Ascending aorta (tissue), 2 donors: ENCODE results near the gene CCDC9B. TPM values are rescaled to one million over a fixed set of nuclear protein-coding genes. Genes with fewer than 3 reads are reported as not detected.

ENCODE experiments used
- DNase-seq, 2 donors: peaks; one replicate each; pipeline ENCODE4 v3.0.0-alpha.2; 2019; ENCODE audit warnings: low spot score in 2 of 2
- H3K27ac ChIP-seq, 2 donors: fragments of 200-600 bp; sonication (generic); one replicate each; pipeline ENCODE4 v1.5.1; 2016 to 2017; ENCODE audit warnings: mild to moderate bottlenecking in 1 of 2
- H3K27me3 ChIP-seq: fragments of 200-600 bp; sonication (generic); one replicate; pipeline ENCODE4 v1.5.1; 2017
- H3K36me3 ChIP-seq, 2 donors: fragments of 200-600 bp; sonication (generic); one replicate each; pipeline ENCODE4 v1.5.1; 2016
- H3K4me1 ChIP-seq, 2 donors: fragments of 200-600 bp; sonication (generic); one replicate each; pipeline ENCODE4 v1.5.1; 2016 to 2017; ENCODE audit warnings: mild to moderate bottlenecking in 1 of 2
- H3K4me3 ChIP-seq, 2 donors: fragments of 200-600 bp; sonication (generic); one replicate each; pipeline ENCODE4 v1.5.1; 2016 to 2017; ENCODE audit warnings: mild to moderate bottlenecking in 1 of 2
- H3K9me3 ChIP-seq, 2 donors: fragments of 200-600 bp; sonication (generic); one replicate each; pipeline ENCODE4 v1.5.1; 2016
- CTCF ChIP-seq, 3 experiments: fragments of 200-600 bp in 2 of 3; fragments of 450-650 bp in 1 of 3; sonication (generic) in 2 of 3; IDR thresholded peaks; one replicate each; pipeline ENCODE4 v1.5.1; 2016 to 2019; ENCODE audit warnings: antibody characterized with exemption in 3 of 3, mild to moderate bottlenecking in 1 of 3, moderate library complexity in 1 of 3
- intact Hi-C: fragments of 100-400 bp; cut with DNase I; formaldehyde crosslinking; loops from one replicate; pipeline ENCODE4 v1.15.1; 2023
- total RNA-seq: library from RNA; depleted of rRNA; stranded (reverse); fragments of >200 nt; gene quantifications from one replicate; pipeline ENCODE4 v1.1.0, GENCODE V29; 2016

CCDC9B gene
- total RNA-seq, 1 donor from 2014 or later, result 55.8 TPM

GRCh38 chr15:40358471-40359353 is 18.0 kb upstream of the CCDC9B start:
- no peaks in the 10 kb centered on the region for H3K27me3 ChIP-seq
- H3K4me3 ChIP-seq, result peak overlapping the region; percentile 45 to 73
- H3K4me1 ChIP-seq, result peaks cover 7 to 9% of the 10 kb centered on the region in 2 donors
- H3K27ac ChIP-seq, result no peak overlapping the region
- H3K36me3 ChIP-seq, result no peaks in the 10 kb centered on the region
- DNase-seq, result no peak
- H3K9me3 ChIP-seq, result no peaks in the 10 kb centered on the region
- intact Hi-C loops, result loop anchor here (1.0 kb wide), 1 partner anchor 15 kb away; no protein-coding TSS in a partner anchor
- no peak for TF ChIP-seq CTCF (IDR thresholded peaks at IDR 0.05)

GRCh38 chr15:40357723-40358470 is 17.2 kb upstream of the CCDC9B start, which contains the start of gene DISP2:
TSS of gene DISP2 (plus strand) at chr15:40358219. CDS start at chr15:40358322, 103 bp downstream.
- no peak for TF ChIP-seq CTCF (IDR thresholded peaks at IDR 0.05)
- intact Hi-C loops, result loop anchor here (1.0 kb wide), 1 partner anchor 15 kb away; no protein-coding TSS in a partner anchor
- Histone ChIP-seq H3K36me3 (no peaks in the 10 kb centered on the region), H3K9me3 (no peaks in the 10 kb centered on the region), H3K27me3 (no peaks in the 10 kb centered on the region), H3K27ac (no peak within 1 kb of the TSS), H3K4me1 (peaks cover 7 to 9% of the 10 kb centered on the region in 2 donors), H3K4me3 (peak within 1 kb of the TSS; percentile 45 to 73)
- peak in 1 of 2 donors; percentile 93 for DNase-seq

- intact Hi-C loops, result no loop called here
- DNase-seq, result no peak
- Histone ChIP-seq H3K9me3 (no peaks in the 10 kb centered on the region), H3K4me1 (peaks cover 7 to 9% of the 10 kb centered on the region in 2 donors), H3K27ac (no peak overlapping the region), H3K36me3 (no peaks in the 10 kb centered on the region), H3K4me3 (peak overlapping the region; percentile 45 to 73), H3K27me3 (no peaks in the 10 kb centered on the region)
- no peak for TF ChIP-seq CTCF (IDR thresholded peaks at IDR 0.05)
Measured at GRCh38 chr15:40357246-40357645, 16.5 kb upstream of the CCDC9B start.

DNA sequence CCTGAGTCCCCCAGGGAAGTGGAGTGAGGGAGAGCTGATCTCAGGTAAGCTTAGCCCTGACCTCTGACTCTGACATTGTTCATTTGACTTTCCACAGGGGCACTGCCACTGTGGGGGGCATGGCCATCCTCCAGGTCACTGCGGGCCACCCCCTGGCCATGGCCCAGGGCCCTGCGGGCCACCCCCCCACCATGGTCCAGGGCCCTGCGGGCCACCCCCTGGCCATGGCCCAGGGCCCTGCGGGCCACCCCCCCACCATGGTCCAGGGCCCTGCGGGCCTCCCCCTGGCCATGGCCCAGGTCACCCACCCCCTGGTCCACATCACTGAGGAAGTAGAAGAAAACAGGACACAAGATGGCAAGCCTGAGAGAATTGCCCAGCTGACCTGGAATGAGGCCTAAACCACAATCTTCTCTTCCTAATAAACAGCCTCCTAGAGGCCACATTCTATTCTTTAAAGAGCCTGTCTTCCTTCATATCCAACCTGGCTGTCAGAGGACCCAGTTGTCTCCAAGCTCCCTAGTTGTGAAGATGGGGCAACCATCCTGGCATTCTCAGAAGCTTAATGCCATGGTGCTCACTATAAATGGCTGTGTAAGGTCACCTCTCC is 15.3 kb upstream of the CCDC9B start:
- intact Hi-C loops, result no loop called here
- H3K4me1 ChIP-seq, result peaks cover 7 to 9% of the 10 kb centered on the region in 2 donors
- no peak overlapping the region for H3K4me3 ChIP-seq
- H3K9me3 ChIP-seq, result no peaks in the 10 kb centered on the region
- H3K36me3 ChIP-seq, result no peaks in the 10 kb centered on the region
- TF ChIP-seq CTCF (IDR thresholded peaks at IDR 0.05), result no peak
- no peak for DNase-seq
- H3K27me3 ChIP-seq, result no peaks in the 10 kb centered on the region
- H3K27ac ChIP-seq, result no peak overlapping the region

- no peak overlapping the region for H3K27ac ChIP-seq
- no peak for DNase-seq
Measured at GRCh38 chr15:40354408-40355171, 13.9 kb upstream of the CCDC9B start.

More at GRCh38 chr15:40354408-40355171, 13.9 kb upstream of the CCDC9B start:
- Histone ChIP-seq H3K9me3 (no peaks in the 10 kb centered on the region), H3K4me1 (peaks cover 7 to 9% of the 10 kb centered on the region in 2 donors), H3K4me3 (no peak overlapping the region), H3K27me3 (no peaks in the 10 kb centered on the region), H3K36me3 (no peaks in the 10 kb centered on the region)
- intact Hi-C loops, result no loop called here
- TF ChIP-seq CTCF (IDR thresholded peaks at IDR 0.05), result peak; percentile 14 to 42 (median 17)
